Thyroid gland (tissue), 4 donors: ENCODE measurements around the gene TBXA2R. TPM values are rescaled to one million over a fixed set of nuclear protein-coding genes. Genes with fewer than 3 reads are reported as not detected.
A peak's percentile ranks its signal among the peaks of the same experiment; 100 is the strongest.

ENCODE experiments used
- DNase-seq, 2 donors: peaks; one replicate each; pipeline ENCODE4 v3.0.0-alpha.2; 2019
- H3K27ac ChIP-seq, 3 donors: fragments of 200-600 bp; sonication (generic); 1 replicate in 2 of 3; 2 replicates in 1 of 3; pipeline ENCODE4 v1.5.1; 2016 to 2019; ENCODE audit warnings: mild to moderate bottlenecking in 1 of 3, moderate library complexity in 1 of 3
- H3K27me3 ChIP-seq: fragments of 200-600 bp; sonication (generic); one replicate; pipeline ENCODE4 v1.5.1; 2019
- H3K36me3 ChIP-seq, 2 donors: fragments of 200-600 bp; sonication (generic); one replicate each; pipeline ENCODE4 v1.5.1; 2016 to 2019
- H3K4me1 ChIP-seq, 2 donors: fragments of 200-600 bp; sonication (generic); one replicate each; pipeline ENCODE4 v1.5.1; 2017 to 2019
- H3K4me3 ChIP-seq, 3 donors: fragments of 200-600 bp; sonication (generic); replicated peaks in 1 of 3; 1 replicate in 2 of 3; 2 replicates in 1 of 3; pipeline ENCODE4 v1.5.1; 2016; ENCODE audit warnings: mild to moderate bottlenecking in 1 of 3
- H3K9me3 ChIP-seq: fragments of 200-600 bp; sonication (generic); one replicate; pipeline ENCODE4 v1.5.1; 2017
- POLR2A ChIP-seq, 2 donors: fragments of 450-650 bp; IDR thresholded peaks; one replicate each; pipeline ENCODE4 v1.6.1; 2017; ENCODE audit warnings: antibody characterized with exemption in 2 of 2, mild to moderate bottlenecking in 2 of 2, moderate library complexity in 1 of 2
- WGBS, 2 donors: methylation state at CpG; one replicate each; pipeline ENCODE4 v1.1.5; 2017; 5-methylcytosine and 5-hydroxymethylcytosine counted together
- intact Hi-C: fragments of 100-400 bp; cut with DNase I; formaldehyde crosslinking; loops from one replicate; pipeline ENCODE4 v1.15.1; 2023
- total RNA-seq, 4 donors: library from RNA; depleted of rRNA; stranded (reverse); fragments of >200 nt; gene quantifications; one replicate each; pipeline ENCODE4 v1.2.3, GENCODE V29; 2016
- TF ChIP-seq, protein P1 (sequence below), 6 experiments: fragments of 200-600 bp in 3 of 6; fragments of 450-650 bp in 3 of 6; sonication (generic) in 3 of 6; IDR thresholded peaks; one replicate each; pipeline ENCODE4 v1.5.1; 2016 to 2019; ENCODE audit warnings: antibody characterized with exemption in 6 of 6, mild to moderate bottlenecking in 2 of 6, inconsistent platforms in 1 of 6, moderate library complexity in 1 of 6

The TBXA2R gene
- total RNA-seq, 4 donors from 2014 or later = 0.40 to 2.1 (median 1.3) TPM

DNA sequence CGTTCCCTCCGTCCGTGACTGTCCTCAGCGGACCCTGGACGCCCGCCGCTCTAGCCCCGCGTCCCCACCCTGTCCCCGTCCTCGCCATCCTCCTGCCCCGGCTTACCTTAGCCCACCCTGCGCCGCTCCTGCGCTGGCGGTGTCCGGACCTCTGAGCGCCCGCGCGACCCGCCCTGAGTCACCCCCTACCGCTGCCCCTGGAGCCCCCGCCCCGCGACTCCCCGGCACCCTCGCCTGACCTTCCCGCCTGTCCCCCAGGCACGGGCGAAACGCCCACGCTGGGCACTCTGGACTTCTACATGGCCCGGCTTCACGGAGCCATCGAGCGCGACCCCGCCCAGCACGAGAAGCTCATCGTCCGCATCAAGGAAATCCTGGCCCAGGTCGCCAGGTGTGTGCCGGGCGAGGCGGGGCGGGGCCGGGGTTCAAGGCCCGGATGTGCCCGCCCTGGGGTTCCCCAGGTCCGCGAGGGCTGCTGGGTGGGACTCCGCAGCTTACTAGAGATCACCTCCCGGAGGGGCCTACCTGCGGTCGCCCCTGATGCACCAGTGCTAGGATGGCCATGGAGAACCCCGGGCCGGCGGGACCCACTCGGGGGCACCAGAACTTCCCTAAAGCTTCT lies 28.8 kb downstream of the TBXA2R start:
- intact Hi-C loops = no loop called here
- Histone ChIP-seq H3K27me3 (no peaks in the 10 kb centered on the region), H3K36me3 (no peaks in the 10 kb centered on the region), H3K9me3 (no peaks in the 10 kb centered on the region), H3K4me1 (peaks cover 14 to 15% of the 10 kb centered on the region in 2 donors), H3K4me3 (no peak overlapping the region), H3K27ac (no peak overlapping the region)
- DNase-seq = peak in 1 of 2 donors; percentile 14
- 81 to 86% methylated on average over 43 to 45 of the region's 60 CpGs for WGBS, 2 donors
- TF ChIP-seq, protein P1, sequence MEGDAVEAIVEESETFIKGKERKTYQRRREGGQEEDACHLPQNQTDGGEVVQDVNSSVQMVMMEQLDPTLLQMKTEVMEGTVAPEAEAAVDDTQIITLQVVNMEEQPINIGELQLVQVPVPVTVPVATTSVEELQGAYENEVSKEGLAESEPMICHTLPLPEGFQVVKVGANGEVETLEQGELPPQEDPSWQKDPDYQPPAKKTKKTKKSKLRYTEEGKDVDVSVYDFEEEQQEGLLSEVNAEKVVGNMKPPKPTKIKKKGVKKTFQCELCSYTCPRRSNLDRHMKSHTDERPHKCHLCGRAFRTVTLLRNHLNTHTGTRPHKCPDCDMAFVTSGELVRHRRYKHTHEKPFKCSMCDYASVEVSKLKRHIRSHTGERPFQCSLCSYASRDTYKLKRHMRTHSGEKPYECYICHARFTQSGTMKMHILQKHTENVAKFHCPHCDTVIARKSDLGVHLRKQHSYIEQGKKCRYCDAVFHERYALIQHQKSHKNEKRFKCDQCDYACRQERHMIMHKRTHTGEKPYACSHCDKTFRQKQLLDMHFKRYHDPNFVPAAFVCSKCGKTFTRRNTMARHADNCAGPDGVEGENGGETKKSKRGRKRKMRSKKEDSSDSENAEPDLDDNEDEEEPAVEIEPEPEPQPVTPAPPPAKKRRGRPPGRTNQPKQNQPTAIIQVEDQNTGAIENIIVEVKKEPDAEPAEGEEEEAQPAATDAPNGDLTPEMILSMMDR (IDR thresholded peaks at IDR 0.05) = no peak
- no peak for TF ChIP-seq POLR2A (IDR thresholded peaks at IDR 0.05)

DNA sequence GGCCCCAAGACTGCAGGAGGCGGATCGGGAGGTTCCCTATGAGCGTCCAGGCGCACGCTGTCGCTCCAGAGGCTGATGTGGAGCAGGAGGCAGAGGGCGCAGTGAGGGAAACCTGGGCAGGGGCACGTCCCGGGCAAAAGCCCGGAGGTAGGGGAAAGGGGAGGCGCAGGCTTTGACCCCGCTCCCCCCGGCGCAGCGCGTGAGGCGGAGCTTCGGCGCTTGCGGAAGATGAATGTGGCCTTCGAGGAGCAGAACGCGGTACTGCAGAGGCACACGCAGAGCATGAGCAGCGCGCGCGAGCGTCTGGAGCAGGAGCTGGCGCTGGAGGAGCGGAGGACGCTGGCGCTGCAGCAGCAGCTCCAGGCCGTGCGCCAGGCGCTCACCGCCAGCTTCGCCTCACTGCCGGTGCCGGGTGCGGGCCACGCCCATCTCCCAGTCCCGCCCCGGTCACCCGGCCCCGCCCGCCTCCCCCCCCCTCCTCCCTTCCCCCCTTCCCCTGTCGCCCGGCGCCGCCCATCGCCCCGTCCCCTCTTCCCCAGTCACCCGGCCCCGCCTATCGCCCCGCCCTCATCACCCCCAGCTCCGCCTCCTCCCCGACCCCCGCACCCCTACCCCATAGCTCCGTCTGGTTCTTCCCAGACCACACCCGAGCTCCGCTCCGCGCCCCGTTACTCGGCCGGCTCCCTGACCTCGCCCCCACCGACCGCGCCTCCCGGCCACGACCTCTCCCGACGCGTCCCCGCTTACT lies 29.8 kb downstream of the TBXA2R start:
- Histone ChIP-seq H3K4me1 (peaks cover 18 to 19% of the 10 kb centered on the region in 2 donors), H3K36me3 (no peaks in the 10 kb centered on the region), H3K27me3 (no peaks in the 10 kb centered on the region), H3K4me3 (no peak overlapping the region), H3K27ac (no peak overlapping the region), H3K9me3 (no peaks in the 10 kb centered on the region)
- TF ChIP-seq, protein P1 (IDR thresholded peaks at IDR 0.05) = no peak
- no peak for TF ChIP-seq POLR2A (IDR thresholded peaks at IDR 0.05)
- peak; percentile 68 for DNase-seq
- intact Hi-C loops = no loop called here
- WGBS, 2 donors = 46 to 64% methylated on average over 21 to 58 of the region's 78 CpGs

DNA sequence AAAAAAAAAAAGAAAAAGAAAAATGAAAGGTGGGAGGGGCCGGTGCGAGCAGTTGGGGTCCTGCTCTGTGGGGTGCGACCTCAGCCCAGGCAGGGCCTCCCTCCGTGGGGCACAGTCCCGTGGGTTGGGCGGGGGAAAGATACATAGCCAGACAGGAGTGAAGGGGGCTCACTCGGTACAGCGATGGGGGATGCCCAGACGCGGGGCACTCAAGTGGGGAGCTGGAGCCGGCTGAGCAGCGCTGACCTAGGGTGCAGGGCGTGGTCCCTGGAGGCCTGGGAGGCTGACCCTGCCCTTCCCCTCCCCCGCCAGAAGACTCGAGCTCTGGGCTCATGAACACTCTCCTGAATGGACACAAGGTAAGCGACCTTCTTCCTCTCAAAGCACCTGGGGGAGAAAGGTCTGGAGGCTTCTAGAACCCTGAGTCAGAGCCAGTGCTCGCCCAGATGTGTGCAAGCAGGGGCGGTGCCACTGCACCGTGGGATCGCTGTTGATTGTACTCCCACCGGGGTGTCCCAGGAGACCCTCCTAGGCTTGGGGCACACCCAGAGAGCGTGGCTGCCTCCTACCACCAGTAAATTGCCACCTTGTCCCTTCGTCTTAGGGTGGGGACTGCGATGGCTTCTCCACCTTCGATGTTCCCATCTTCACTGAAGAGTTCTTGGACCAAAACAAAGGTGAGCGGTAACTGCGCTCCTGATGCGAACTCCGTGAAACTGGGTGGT lies 30.6 kb downstream of the TBXA2R start:
- Histone ChIP-seq H3K4me3 (no peak overlapping the region), H3K4me1 (peaks cover 19 to 20% of the 10 kb centered on the region in 2 donors), H3K27me3 (no peaks in the 10 kb centered on the region), H3K27ac (no peak overlapping the region), H3K36me3 (no peaks in the 10 kb centered on the region), H3K9me3 (no peaks in the 10 kb centered on the region)
- 83 to 85% methylated on average over 22 to 25 of the region's 29 CpGs for WGBS, 2 donors
- intact Hi-C loops = no loop called here
- TF ChIP-seq, protein P1 (IDR thresholded peaks at IDR 0.05) = no peak
- no peak for TF ChIP-seq POLR2A (IDR thresholded peaks at IDR 0.05)
- DNase-seq = no peak

DNA sequence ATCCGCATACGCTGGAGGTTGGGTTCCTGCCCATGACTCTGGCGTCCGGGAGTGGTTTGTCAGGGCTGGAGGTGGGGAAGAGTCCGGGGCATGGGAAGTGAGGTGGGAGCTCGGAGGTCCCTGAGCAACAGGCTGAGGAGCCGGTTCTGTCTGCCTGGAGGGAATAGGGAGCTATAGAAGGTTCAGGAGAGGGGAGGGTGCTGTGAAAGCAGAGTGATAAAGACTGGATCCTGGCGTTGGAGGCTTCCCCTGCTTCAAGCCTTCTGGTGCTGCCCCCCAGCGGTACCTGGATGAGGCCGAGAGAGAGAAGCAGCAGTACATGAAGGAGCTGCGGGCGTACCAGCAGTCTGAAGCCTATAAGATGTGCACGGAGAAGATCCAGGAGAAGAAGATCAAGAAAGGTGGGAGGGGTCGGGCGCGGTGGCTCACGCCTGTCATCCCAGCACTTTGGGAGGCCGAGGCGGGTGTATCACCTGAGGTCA lies 31.4 kb downstream of the TBXA2R start:
- Histone ChIP-seq H3K36me3 (no peaks in the 10 kb centered on the region), H3K27me3 (no peaks in the 10 kb centered on the region), H3K27ac (no peak overlapping the region), H3K4me1 (peaks cover 19 to 20% of the 10 kb centered on the region in 2 donors), H3K9me3 (no peaks in the 10 kb centered on the region), H3K4me3 (no peak overlapping the region)
- TF ChIP-seq, protein P1 (IDR thresholded peaks at IDR 0.05) = no peak
- TF ChIP-seq POLR2A (IDR thresholded peaks at IDR 0.05) = no peak
- DNase-seq = no peak
- intact Hi-C loops = no loop called here
- WGBS, 2 donors = 94 to 95% methylated on average over 19 of the region's 19 CpGs
